ENCODE results near the gene CCDC142. TPM values are rescaled to one million over a fixed set of nuclear protein-coding genes. Genes with fewer than 3 reads are reported as not detected.

CCDC142 gene
- polyA plus RNA-seq, 1 of the 3 experiments (the other 2 are of a cell fraction) = 8.7 TPM

GRCh38 chr2:74522516-74522915 is 39.7 kb upstream of the CCDC142 start:
- Histone ChIP-seq H3K79me2 (ENCODE audit: insufficient read depth) (peaks cover 3% of the 10 kb centered on the region; the same call in 1 of the 2 replicates), H2AFZ (ENCODE audit: low read depth) (no peak overlapping the region), H3K9me2 (no peaks in the 10 kb centered on the region), H3K4me1 (ENCODE audit: control insufficient read depth in 1 of 2, insufficient read depth in 2 of 2, low read depth in 1 of 2, low read length in 1 of 2) (peaks cover 0 to 2% of the 10 kb centered on the region in 2 experiments; a peak in 1 of 4 replicates), H3K27ac (ENCODE audit: low read depth in 2 of 2, low read length in 1 of 2) (no peak overlapping the region), H3K36me3 (replicated peaks in 1 of 2; ENCODE audit: control insufficient read depth in 1 of 2, insufficient read depth in 2 of 2, low read length in 1 of 2) (peaks cover 15 to 19% of the 10 kb centered on the region in 2 experiments), H3K4me3 (ENCODE audit: low read depth in 2 of 2, low read length in 1 of 2) (no peak overlapping the region), H3K9me3 (no peaks in the 10 kb centered on the region), H3K4me2 (no peak overlapping the region), H3F3A (replicated peaks; ENCODE audit: insufficient read depth) (peaks cover 3% of the 10 kb centered on the region), H4K20me1 (ENCODE audit: insufficient read depth) (no peaks in the 10 kb centered on the region), H3K27me3 (ENCODE audit: insufficient read depth) (no peaks in the 10 kb centered on the region), H3K9ac (no peak overlapping the region)
- 65% methylated on average over 2 of the region's 3 CpGs for WGBS (ENCODE audit: low lambda C conversion rate)
- ChIA-PET CTCF (interaction anchor here (0.7 to 1.5 kb wide), 4 partner anchors 10 to 39 kb away, joined by 3 to 5 read pairs (median 3); no protein-coding TSS in a partner anchor), POLR2A (interaction anchor here (0.6 to 2.2 kb wide), 5 partner anchors 8 to 16 kb away, joined by 3 to 5 read pairs (median 5); partner anchors contain the start of gene TLX2)
- TF ChIP-seq TCF12 (IDR thresholded peaks at IDR 0.05) (no peak), RFX5 (IDR thresholded peaks at IDR 0.05; ENCODE audit: low read length) (no peak), NRF1 (IDR thresholded peaks at IDR 0.05; ENCODE audit: low read depth, low read length) (no peak)
- DNase-seq = no peak

GRCh38 chr2:74516650-74517049 is 33.9 kb upstream of the CCDC142 start:
- H3K9me2 ChIP-seq = no peaks in the 10 kb centered on the region
- H3K4me2 ChIP-seq = no peak overlapping the region
- no peak overlapping the region for H2AFZ ChIP-seq (ENCODE audit: low read depth)
- H3K9ac ChIP-seq = no peak overlapping the region
- peaks cover 15% of the 10 kb centered on the region for H3F3A ChIP-seq (replicated peaks; ENCODE audit: insufficient read depth)
- H3K9me3 ChIP-seq = no peaks in the 10 kb centered on the region
- POLR2A ChIA-PET = no interaction called here
- no peak for TF ChIP-seq TEAD4 (IDR thresholded peaks at IDR 0.05; ENCODE audit: borderline replicate concordance, insufficient read depth)
- no peak for TF ChIP-seq RAD21 (IDR thresholded peaks at IDR 0.05; ENCODE audit: low read length)
- no peak for TF ChIP-seq ELF1 (IDR thresholded peaks at IDR 0.05)
- TF ChIP-seq REST (IDR thresholded peaks at IDR 0.05; ENCODE audit: low read depth, low read length) = no peak
- TF ChIP-seq, protein P1, sequence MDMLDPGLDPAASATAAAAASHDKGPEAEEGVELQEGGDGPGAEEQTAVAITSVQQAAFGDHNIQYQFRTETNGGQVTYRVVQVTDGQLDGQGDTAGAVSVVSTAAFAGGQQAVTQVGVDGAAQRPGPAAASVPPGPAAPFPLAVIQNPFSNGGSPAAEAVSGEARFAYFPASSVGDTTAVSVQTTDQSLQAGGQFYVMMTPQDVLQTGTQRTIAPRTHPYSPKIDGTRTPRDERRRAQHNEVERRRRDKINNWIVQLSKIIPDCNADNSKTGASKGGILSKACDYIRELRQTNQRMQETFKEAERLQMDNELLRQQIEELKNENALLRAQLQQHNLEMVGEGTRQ (IDR thresholded peaks at IDR 0.05; ENCODE audit: borderline replicate concordance, low read depth, low read length) = no peak
- no peak for TF ChIP-seq MEF2A (IDR thresholded peaks at IDR 0.05; ENCODE audit: borderline replicate concordance, low read depth)
- TF ChIP-seq EP300 (IDR thresholded peaks at IDR 0.05; ENCODE audit: borderline replicate concordance in 1 of 2, low read depth in 1 of 2, low read length in 1 of 2) = no peak
- TF ChIP-seq SIN3A (IDR thresholded peaks at IDR 0.05; ENCODE audit: borderline replicate concordance, low read depth, low read length) = no peak
- TF ChIP-seq MXI1 (IDR thresholded peaks at IDR 0.05; ENCODE audit: low read depth, low read length) = no peak
- H3K36me3 ChIP-seq (replicated peaks in 1 of 2; ENCODE audit: control insufficient read depth in 1 of 2, insufficient read depth in 2 of 2, low read length in 1 of 2) = peaks cover 4% of the 10 kb centered on the region in 2 experiments
- DNase-seq = no peak
- H3K79me2 ChIP-seq (ENCODE audit: insufficient read depth) = peaks cover 23% of the 10 kb centered on the region; the same call in 1 of the 2 replicates
- no peak overlapping the region for H3K27ac ChIP-seq (ENCODE audit: low read depth in 2 of 2, low read length in 1 of 2)
- CTCF ChIA-PET = interaction anchor here (1.1 to 2.4 kb wide), 2 partner anchors 8 to 23 kb away, joined by 3 to 7 read pairs; no protein-coding TSS in a partner anchor
- H3K4me3 ChIP-seq (ENCODE audit: low read depth in 2 of 2, low read length in 1 of 2) = no peak overlapping the region
- peaks cover 9 to 15% of the 10 kb centered on the region in 2 experiments; a peak in 1 of 4 replicates for H3K4me1 ChIP-seq (ENCODE audit: control insufficient read depth in 1 of 2, insufficient read depth in 2 of 2, low read depth in 1 of 2, low read length in 1 of 2)
- no peaks in the 10 kb centered on the region for H3K27me3 ChIP-seq (ENCODE audit: insufficient read depth)
- no peaks in the 10 kb centered on the region for H4K20me1 ChIP-seq (ENCODE audit: insufficient read depth)
- 93% methylated on average over 13 of the region's 13 CpGs for WGBS (ENCODE audit: low lambda C conversion rate)

All from SK-N-SH (cell line).